GM12874 (cell line): Measurements from ENCODE around the gene FRAT1.

ENCODE experiments used
- TF ChIP-seq, protein P1 (sequence below): IDR thresholded peaks from 2 replicates; pipeline ENCODE4 v1.5.1; 2011; ENCODE audit warnings: low read depth, mild to moderate bottlenecking, control low read depth, low read length, moderate library complexity; ENCODE audit not compliant: insufficient read depth

Gene FRAT1

DNA sequence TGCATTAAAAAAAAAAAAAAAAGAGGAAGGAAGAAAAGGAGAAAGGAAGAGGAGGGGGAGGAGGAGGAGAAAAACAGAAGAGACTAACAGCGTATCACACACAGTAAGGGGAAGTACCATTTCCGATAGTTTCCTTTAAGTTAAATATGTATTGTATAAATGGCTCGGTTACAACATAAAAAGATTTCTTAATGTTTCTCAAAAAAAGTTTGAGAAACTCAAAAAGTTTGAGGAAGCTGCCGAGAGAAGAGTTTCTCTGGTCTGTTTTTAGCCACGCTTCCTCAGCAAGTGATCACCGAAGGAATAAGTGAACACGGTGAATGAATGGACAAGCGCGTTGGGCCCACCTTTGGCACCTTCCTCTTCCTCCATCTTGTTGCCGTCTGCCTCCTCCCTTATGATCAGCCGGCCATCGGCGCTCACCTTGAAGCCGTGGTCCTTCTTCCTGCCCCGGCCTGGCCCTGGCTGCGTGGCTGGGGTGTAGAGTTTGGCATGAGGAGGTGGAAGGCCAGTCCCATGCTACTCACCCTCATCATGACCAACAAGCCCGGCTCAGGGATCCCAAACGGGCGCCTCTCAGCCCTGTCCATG is 46.8 kb downstream of the FRAT1 start:
- TF ChIP-seq, protein P1, sequence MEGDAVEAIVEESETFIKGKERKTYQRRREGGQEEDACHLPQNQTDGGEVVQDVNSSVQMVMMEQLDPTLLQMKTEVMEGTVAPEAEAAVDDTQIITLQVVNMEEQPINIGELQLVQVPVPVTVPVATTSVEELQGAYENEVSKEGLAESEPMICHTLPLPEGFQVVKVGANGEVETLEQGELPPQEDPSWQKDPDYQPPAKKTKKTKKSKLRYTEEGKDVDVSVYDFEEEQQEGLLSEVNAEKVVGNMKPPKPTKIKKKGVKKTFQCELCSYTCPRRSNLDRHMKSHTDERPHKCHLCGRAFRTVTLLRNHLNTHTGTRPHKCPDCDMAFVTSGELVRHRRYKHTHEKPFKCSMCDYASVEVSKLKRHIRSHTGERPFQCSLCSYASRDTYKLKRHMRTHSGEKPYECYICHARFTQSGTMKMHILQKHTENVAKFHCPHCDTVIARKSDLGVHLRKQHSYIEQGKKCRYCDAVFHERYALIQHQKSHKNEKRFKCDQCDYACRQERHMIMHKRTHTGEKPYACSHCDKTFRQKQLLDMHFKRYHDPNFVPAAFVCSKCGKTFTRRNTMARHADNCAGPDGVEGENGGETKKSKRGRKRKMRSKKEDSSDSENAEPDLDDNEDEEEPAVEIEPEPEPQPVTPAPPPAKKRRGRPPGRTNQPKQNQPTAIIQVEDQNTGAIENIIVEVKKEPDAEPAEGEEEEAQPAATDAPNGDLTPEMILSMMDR, result no peak

DNA sequence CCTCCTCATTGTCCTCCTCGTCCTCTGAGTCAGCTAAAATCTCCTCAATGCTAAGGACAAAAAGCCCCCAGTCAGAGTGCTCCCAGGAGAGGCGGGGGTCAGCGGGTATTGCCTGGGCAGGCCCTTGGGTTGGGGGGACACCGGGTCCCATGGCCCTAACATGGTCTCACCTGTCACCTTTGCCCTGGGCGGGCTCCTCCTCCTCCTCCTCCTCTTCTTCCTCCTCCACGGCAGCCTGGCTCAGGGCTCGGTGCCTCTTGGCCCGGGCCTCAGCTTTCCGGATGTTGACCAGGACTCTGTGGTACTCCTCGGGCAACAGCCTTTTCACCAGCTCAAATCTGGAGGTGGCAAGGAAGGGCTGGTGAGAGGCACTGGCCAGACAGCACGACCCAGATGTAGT is 47.5 kb downstream of the FRAT1 start:
- TF ChIP-seq, protein P1, result no peak

DNA sequence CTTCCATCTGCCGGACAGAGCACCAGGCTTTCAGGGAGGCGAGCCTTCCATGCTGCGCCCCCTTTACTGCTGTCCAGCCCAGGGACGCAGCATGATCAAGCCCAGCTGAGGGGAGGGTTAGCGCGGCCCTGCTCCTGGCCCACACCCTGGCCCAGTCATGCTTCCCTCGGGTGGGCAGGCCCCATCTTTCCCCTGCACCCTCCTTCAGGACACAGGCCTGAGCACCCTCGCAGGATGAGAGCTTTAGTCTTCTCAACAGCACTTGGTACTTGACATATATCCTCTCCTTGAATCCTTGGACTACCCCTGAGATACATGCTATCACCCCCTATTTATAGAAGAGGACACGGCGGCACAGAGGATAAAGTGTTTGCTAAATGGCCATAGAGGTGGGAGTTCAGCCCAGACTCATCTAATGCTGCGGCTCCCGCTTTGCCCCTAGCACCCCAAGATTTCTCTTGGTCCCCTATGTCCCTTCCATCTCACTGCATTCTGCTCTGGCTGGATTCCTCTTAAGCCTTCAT is 48.1 kb downstream of the FRAT1 start:
- TF ChIP-seq, protein P1, result no peak
